Central memory CD4-positive, alpha-beta T cell (primary cell): Measurements from ENCODE around the gene MAP2K4.

Experiments used
- DNase-seq: peaks from one replicate; pipeline ENCODE4 v3.0.0; 2022

MAP2K4 gene

DNA sequence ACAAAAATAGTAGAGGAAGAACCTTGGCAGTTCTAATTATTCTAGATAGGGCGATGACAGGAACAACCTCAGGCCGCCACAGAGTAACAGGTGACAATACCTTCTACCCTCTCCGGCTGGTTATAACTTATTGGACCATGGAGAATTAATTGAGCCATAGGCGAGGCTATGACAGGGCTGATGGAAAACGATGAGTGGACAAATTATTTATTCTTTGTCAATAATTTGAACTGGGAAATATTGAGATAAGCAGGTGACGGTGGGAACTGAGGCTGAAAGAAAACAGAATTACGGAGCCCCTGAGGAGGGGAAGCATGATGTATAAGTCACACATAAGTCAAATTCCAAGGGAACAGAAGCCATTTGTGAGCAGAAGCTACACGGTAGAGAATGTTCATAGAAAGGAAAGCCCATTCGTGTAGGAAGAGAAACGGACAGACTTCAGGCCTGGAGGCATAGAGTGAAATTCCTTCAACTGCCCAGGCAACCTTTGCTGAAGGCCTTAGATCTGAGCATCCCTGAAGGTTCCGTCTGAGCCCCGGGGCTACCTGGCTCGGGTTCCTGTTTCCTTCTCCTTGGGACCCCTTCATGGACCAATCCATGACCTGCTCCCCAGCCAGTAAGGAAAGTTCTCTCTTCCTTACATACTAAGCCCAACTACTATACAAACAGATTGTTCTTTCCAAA lies 158.1 kb downstream of the MAP2K4 start:
- DNase-seq: no peak

GRCh38 chr17:12180644-12181261 lies 160.1 kb downstream of the MAP2K4 start:
- no peak for DNase-seq

- no peak for DNase-seq
Observed at GRCh38 chr17:12187658-12188057, 167.0 kb downstream of the MAP2K4 start.

- no peak for DNase-seq
Observed at GRCh38 chr17:12193144-12193735, 172.6 kb downstream of the MAP2K4 start.
